GM19372 (cell line): ENCODE measurements around the gene BCAR1.
"Not testable (repeated sequence)": the region's sequence is repeated elsewhere in the genome, so short reads cannot be mapped to it uniquely, and the experiment has no call there.

Source experiments
- ATAC-seq: cut with Tn5 transposase; IDR thresholded peaks from one replicate; pipeline ENCODE4 v1.9.1; 2021; ENCODE audit warnings: mild to moderate bottlenecking, low read depth, moderate library complexity; ENCODE audit not compliant: unreplicated experiment

BCAR1 gene

DNA sequence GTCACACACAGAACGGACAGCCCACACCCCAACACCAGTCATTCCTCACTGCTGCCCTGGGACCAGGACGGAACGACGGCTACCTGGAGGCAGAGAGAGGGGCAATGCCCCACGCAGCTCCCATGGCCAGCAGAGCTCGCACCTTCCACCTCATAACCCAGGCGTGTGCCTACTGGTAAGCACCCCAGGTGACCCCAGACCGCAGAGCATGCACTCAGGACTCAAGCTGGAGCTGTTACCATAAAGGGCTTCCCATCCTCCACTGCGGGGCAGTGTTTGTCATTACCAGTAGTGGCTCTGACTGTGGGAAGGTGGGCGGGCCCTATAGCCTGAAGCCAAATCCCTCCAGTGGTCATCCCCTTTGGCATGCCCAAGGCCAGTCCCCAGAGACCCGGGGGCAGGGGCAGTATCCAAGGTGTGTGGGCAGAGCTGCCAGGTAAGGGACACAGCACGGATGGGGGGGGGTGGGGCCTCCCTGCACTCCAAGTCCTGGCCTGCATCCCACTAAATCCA lies 4.7 kb upstream of the BCAR1 start:
- no peak for ATAC-seq

DNA sequence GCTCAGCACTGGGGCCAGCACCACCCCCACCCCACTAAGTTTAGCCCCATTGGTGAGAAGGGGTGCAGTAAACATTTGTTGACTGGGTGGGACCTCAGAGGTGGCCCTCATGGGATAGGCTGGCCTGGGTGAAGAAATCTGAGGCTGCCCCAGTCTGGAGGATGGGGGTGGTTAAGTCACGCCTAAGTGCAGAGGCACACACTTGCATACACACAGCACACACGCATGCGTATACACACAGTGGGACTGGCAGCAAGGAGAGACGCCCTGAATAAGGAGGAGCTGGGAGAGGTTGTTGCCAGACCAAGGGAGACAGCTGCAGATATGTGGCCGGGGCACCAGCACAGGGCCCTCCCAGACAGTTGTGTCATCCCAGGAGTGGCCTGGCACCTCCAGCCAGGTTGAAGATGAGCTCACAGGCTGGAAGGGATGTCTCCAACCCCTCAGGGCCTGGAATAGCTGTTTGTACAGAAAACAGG lies 3.0 kb upstream of the BCAR1 start:
- ATAC-seq = no peak

- ATAC-seq = no peak
Measured at GRCh38 chr16:75252946-75253911, 1.8 kb upstream of the BCAR1 start.

DNA sequence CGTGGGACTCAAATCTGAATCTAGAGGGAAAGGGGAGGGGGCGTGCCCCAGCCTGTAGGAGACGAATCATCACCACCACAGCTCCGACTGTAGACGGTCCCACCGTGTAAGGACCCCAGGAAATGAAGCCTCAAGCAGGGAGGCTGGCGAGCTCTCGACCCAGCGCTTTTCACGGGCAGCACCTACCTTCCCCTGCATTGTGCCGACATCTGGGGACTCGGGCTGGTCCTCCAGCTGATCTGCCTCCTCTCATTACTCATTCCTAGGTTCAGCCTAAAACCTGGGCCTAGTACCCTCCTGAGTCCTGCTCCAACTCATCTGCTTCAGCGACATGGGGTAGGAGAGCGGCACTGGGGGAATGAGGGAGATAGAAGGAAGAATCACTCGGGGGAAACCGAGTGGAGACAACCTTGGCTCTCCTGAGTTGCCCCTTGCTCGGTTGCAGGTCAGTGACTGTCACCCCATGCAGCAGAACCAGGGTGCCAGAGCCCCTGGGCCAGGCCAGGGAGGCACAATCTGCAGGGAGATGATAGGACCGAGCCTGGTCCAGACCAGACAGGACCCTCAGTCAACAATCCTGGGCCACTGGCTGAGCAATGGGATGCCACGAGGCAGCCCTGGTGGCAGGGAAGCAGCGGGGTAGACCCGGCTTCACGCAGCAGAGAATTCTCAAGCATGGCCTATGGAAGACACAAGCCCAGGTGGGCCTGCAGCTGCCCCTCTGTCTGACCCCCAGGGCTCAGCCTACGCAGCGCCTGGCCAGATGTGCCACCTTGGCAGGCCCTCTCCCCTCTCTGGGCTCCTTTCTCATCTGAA lies 833 bp upstream of the BCAR1 start:
- no peak for ATAC-seq

GRCh38 chr16:75250809-75251279 lies 580 bp downstream of the BCAR1 start:
- ATAC-seq = peak; percentile 37

DNA sequence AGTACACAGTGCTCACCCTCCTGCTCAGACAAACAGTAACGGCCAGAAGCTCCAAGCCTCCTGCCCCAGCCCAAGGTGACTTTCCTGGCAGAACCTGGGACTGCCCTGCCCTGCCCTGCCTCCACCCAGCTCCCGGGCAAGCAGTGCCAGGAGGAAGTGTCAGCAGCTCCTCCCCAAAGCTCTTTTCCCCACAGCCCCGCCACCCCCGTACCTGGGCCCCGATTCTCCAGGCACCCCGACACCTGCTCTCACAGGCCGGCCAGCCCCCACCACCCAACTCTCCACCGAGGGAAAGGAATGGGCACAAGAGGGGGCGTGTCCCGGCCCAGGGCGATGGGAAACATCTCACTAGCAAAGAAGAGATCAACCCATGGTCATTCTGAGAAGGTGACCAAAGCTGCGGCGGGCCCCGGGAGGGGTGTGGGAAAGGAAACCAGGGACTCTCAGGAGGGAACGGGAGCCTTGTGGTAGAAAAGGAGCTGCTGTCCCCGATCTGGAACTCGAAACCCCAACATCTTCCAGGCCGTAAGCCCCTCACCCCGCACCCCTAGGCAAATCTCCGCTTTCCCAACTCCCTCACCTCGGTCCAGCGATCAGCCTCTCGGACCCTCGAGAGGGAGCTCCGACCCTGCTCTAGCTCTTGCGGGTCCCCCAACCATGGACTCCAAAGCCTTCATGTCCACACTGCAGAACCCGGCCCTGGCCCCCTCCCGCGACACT lies 1.2 kb downstream of the BCAR1 start:
- ATAC-seq = no peak

GRCh38 chr16:75249441-75249840 lies 2.0 kb downstream of the BCAR1 start:
- no peak for ATAC-seq

- no peak for ATAC-seq
Measured at GRCh38 chr16:75248536-75249380, 2.7 kb downstream of the BCAR1 start.

DNA sequence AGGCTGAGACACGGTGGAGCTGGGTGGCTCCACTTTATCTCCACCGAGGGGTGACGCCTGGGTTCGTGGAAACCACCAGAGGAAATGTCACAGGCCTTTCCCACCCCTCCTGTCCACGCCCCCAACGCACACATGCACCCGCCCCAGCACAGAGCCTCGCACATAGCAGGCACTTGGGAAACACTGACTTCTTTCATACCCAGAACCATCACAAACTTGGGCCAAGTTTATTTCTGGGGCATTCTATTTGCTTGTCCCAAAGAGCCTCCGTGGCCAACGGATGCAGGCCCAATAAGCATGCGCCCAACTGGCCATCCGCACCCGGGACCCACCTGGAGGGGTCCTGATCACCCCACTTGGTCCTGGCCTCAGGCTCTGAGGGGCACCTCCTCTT lies 3.3 kb downstream of the BCAR1 start:
- no peak for ATAC-seq

DNA sequence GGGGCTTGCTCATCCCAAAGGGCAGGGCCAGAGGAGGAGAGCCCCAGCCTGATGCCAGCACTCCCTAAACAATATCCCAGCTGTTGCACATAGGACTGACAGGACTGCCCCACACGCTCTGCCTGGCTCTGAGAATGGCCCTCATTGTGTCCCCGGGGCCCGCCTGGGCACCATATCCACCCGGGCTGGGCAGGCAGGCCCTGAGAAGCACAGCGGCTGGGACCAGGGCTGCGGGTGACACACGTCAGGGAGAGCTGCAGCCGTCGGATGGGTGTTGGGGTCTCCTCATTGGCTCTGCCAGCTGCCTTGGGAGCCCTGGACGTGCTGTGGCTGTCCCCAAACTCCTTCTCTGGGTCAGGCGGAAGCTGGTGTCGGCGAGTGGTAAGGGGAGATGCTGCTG lies 4.2 kb downstream of the BCAR1 start:
- no peak for ATAC-seq

- no peak for ATAC-seq
Measured at GRCh38 chr16:75246504-75247205, 4.8 kb downstream of the BCAR1 start.

DNA sequence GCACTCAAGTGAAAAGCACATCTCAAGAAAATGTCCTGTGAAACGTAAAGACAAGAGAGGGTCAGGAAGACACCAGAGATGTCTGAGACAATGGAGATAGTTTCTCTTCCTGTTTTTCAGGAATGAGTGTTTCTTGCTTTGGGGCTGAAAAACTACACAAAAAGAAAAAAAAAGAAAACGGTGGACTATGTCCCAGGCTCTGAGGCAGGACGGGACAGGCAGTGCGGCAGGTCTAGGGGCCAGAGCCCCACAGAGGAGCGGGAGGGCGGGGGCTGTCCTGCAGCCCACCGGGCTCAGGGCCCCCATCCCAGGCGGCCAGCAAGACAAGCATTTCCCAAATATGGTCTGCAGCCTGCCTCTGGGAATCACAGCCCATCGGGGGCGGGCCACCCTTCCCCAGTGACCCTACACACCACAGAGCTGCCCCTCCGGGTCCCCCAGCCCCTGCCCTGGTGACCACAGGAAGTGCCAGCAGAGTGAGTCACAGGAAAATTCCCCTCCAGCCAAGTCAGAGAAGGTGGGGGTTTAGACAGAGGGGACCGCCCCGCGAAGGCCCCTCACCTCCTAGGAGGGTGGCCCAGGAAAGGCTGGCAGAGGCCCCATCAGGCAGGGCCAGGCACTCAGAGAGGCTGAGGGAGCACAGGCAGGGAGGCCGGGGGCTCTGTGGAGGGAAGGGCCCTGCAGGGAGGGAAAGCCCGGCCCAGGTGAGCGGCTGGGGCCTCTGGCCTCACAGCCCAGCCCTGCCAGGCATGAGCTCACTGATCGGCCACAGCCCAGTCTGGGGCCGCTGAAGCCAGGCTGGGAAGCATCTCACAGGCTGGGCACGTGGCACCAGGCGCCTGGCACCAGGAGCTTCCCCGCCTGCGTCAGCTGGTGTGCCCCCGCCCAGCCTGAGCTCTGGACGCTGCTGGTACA lies 6.3 kb downstream of the BCAR1 start:
- ATAC-seq = no peak

GRCh38 chr16:75244225-75244809 lies 7.1 kb downstream of the BCAR1 start:
- ATAC-seq = no peak

GRCh38 chr16:75243667-75244224 lies 7.7 kb downstream of the BCAR1 start:
- no peak for ATAC-seq

DNA sequence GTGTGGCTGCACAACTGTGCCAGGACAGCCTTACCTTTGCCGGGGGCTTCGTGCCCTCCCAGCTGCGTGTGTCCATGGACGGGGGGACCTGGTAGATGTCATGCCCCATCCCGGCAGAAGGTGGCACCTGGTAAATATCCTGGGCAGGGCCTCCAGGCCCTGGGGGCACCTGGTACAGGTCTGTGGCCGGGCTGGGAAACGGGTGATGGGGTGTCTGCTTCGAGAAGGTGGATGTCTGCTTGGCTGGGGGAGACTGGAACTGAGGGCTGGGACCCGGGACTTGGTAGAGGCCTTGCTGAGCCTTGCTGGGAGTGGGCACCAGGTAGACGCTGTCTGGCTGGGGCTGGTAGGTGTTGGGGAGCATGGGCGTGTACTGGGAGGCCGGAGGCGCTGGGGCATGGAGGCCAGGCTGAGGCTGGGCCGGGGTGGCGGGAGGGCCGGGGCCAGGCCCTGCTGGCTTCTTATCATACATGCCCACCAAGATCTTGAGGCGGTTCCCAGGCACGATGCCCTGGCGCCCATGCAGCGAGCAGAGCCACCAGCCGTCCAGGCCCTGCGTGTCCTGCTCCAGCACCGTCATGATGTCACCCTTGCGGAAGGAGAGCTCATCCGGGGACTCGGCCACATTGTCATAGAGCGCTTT lies 8.9 kb downstream of the BCAR1 start:
- ATAC-seq = not testable (repeated sequence)

GRCh38 chr16:75241955-75242354 lies 9.5 kb downstream of the BCAR1 start:
- ATAC-seq = no peak

- ATAC-seq = no peak
Measured at GRCh38 chr16:75241412-75241811, 10.0 kb downstream of the BCAR1 start.
